ENCODE measurements around the gene PLCB1.

- no peak for TF ChIP-seq CTCF (IDR thresholded peaks at IDR 0.05)
- no peak for TF ChIP-seq ARID4B (CRISPR knock-in tag; IDR thresholded peaks at IDR 0.05; ENCODE audit: borderline replicate concordance)
Measured at GRCh38 chr20:8657664-8658063, 525.6 kb downstream of the PLCB1 start.

Measured in WTC11 (cell line).